ENCODE results near the gene DNTTIP2.
"Not testable (repeated sequence)": the region's sequence is repeated elsewhere in the genome, so short reads cannot be mapped to it uniquely, and the experiment has no call there.

Gene DNTTIP2

GRCh38 chr1:93864175-93864574 is 14.8 kb downstream of the DNTTIP2 start:
- Histone ChIP-seq H3K9me3 (ENCODE audit: insufficient read depth, low read length) (no peaks in the 10 kb centered on the region), H3K4me3 (ENCODE audit: insufficient read depth, low read length, poor library complexity, severe bottlenecking) (no peak overlapping the region), H3K4me2 (ENCODE audit: low read depth, low read length, poor library complexity, severe bottlenecking) (no peak overlapping the region), H2AFZ (ENCODE audit: low read depth, low read length, severe bottlenecking) (no peak overlapping the region), H3K27me3 (ENCODE audit: low read length) (no peaks in the 10 kb centered on the region), H3K9ac (ENCODE audit: low read length) (no peak overlapping the region), H4K20me1 (ENCODE audit: low read depth, low read length) (no peaks in the 10 kb centered on the region), H3K27ac (ENCODE audit: low read depth, low read length) (no peak overlapping the region), H3K79me2 (ENCODE audit: insufficient read depth, low read length) (no peaks in the 10 kb centered on the region), H3F3A (ENCODE audit: insufficient read depth) (no peaks in the 10 kb centered on the region), H3K9me2 (replicated peaks; ENCODE audit: insufficient read depth, low read length) (no peaks in the 10 kb centered on the region), H3K36me3 (ENCODE audit: low read length) (peaks cover 4% of the 10 kb centered on the region; the same call in 1 of the 2 replicates)
- TF ChIP-seq, protein P1, sequence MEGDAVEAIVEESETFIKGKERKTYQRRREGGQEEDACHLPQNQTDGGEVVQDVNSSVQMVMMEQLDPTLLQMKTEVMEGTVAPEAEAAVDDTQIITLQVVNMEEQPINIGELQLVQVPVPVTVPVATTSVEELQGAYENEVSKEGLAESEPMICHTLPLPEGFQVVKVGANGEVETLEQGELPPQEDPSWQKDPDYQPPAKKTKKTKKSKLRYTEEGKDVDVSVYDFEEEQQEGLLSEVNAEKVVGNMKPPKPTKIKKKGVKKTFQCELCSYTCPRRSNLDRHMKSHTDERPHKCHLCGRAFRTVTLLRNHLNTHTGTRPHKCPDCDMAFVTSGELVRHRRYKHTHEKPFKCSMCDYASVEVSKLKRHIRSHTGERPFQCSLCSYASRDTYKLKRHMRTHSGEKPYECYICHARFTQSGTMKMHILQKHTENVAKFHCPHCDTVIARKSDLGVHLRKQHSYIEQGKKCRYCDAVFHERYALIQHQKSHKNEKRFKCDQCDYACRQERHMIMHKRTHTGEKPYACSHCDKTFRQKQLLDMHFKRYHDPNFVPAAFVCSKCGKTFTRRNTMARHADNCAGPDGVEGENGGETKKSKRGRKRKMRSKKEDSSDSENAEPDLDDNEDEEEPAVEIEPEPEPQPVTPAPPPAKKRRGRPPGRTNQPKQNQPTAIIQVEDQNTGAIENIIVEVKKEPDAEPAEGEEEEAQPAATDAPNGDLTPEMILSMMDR (IDR thresholded peaks at IDR 0.05; ENCODE audit: insufficient read depth, low read length, poor library complexity, severe bottlenecking): no peak
- TF ChIP-seq EZH2phosphoT487 (conservative IDR thresholded peaks at IDR 0.05; ENCODE audit: low read length): no peak

DNA sequence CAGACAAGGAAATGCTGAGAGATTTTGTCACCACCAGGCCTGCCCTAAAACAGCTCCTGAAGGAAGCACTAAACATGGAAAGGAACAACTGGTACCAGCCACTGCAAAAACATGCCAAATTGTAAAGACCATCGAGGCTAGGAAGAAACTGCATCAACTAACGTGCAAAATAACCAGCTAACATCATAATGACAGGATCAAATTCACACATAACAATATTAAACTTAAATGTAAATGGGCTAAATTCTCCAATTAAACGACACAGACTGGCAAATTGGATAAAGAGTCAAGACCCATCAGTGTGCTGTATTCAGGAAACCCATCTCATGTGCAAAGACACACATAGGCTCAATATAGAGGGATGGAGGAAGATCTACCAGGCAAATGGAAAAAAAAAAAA is 21.4 kb downstream of the DNTTIP2 start:
- H3K9ac ChIP-seq (ENCODE audit: low read length); H3F3A ChIP-seq (ENCODE audit: insufficient read depth): not testable (repeated sequence)

GRCh38 chr1:93855983-93856382 is 23.0 kb downstream of the DNTTIP2 start:
- H4K20me1 ChIP-seq (ENCODE audit: low read depth, low read length); H3F3A ChIP-seq (ENCODE audit: insufficient read depth); H3K9ac ChIP-seq (ENCODE audit: low read length); H3K4me3 ChIP-seq (ENCODE audit: insufficient read depth, low read length, poor library complexity, severe bottlenecking); H3K4me2 ChIP-seq (ENCODE audit: low read depth, low read length, poor library complexity, severe bottlenecking); H3K36me3 ChIP-seq (ENCODE audit: low read length); H3K9me2 ChIP-seq (replicated peaks; ENCODE audit: insufficient read depth, low read length); H3K27ac ChIP-seq (ENCODE audit: low read depth, low read length); H3K27me3 ChIP-seq (ENCODE audit: low read length); H3K9me3 ChIP-seq (ENCODE audit: insufficient read depth, low read length); H3K79me2 ChIP-seq (ENCODE audit: insufficient read depth, low read length); H2AFZ ChIP-seq (ENCODE audit: low read depth, low read length, severe bottlenecking): not testable (repeated sequence)

More for the DNA sequence above, 21.4 kb downstream of the DNTTIP2 start:
- not testable (repeated sequence) for H3K36me3 ChIP-seq (ENCODE audit: low read length); H2AFZ ChIP-seq (ENCODE audit: low read depth, low read length, severe bottlenecking); H3K9me2 ChIP-seq (replicated peaks; ENCODE audit: insufficient read depth, low read length); H3K9me3 ChIP-seq (ENCODE audit: insufficient read depth, low read length); H3K79me2 ChIP-seq (ENCODE audit: insufficient read depth, low read length); H3K4me3 ChIP-seq (ENCODE audit: insufficient read depth, low read length, poor library complexity, severe bottlenecking); H3K4me2 ChIP-seq (ENCODE audit: low read depth, low read length, poor library complexity, severe bottlenecking); H3K27me3 ChIP-seq (ENCODE audit: low read length); H3K27ac ChIP-seq (ENCODE audit: low read depth, low read length); H4K20me1 ChIP-seq (ENCODE audit: low read depth, low read length)

DNA sequence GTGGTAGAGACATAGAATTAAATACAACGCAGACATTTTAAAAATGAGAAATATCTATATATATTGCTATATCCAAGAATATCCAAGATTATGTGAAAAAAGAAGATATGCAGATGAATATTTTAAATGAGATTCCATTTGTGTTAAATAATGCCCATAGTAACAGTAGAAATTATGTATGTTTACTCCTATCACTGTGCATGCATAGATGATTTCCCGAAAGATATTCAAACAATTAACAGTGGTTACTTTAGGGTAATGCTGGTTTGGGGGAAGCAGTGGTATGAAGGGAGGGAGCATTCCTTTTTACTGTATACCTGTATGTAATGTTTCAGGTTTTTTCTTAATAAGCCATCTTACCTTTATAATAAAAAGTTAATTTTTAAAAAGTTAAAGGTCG is 25.1 kb downstream of the DNTTIP2 start:
- H3K4me3 ChIP-seq (ENCODE audit: insufficient read depth, low read length, poor library complexity, severe bottlenecking): no peak overlapping the region
- no peaks in the 10 kb centered on the region for H3K27me3 ChIP-seq (ENCODE audit: low read length)
- no peaks in the 10 kb centered on the region for H4K20me1 ChIP-seq (ENCODE audit: low read depth, low read length)
- H3K4me2 ChIP-seq (ENCODE audit: low read depth, low read length, poor library complexity, severe bottlenecking): no peak overlapping the region
- no peak overlapping the region for H3K27ac ChIP-seq (ENCODE audit: low read depth, low read length)
- no peak overlapping the region for H2AFZ ChIP-seq (ENCODE audit: low read depth, low read length, severe bottlenecking)
- TF ChIP-seq, protein P1 (IDR thresholded peaks at IDR 0.05; ENCODE audit: insufficient read depth, low read length, poor library complexity, severe bottlenecking): no peak
- no peak for TF ChIP-seq EZH2phosphoT487 (conservative IDR thresholded peaks at IDR 0.05; ENCODE audit: low read length)
- no peaks in the 10 kb centered on the region for H3F3A ChIP-seq (ENCODE audit: insufficient read depth)
- H3K36me3 ChIP-seq (ENCODE audit: low read length): no peaks in the 10 kb centered on the region
- no peaks in the 10 kb centered on the region for H3K79me2 ChIP-seq (ENCODE audit: insufficient read depth, low read length)
- no peak overlapping the region for H3K9ac ChIP-seq (ENCODE audit: low read length)
- H3K9me3 ChIP-seq (ENCODE audit: insufficient read depth, low read length): no peaks in the 10 kb centered on the region
- no peaks in the 10 kb centered on the region for H3K9me2 ChIP-seq (replicated peaks; ENCODE audit: insufficient read depth, low read length)
